GM12878 (cell line): Measurements from ENCODE around the gene VCAN. TPM values are rescaled to one million over a fixed set of nuclear protein-coding genes. Genes with fewer than 3 reads are reported as not detected.

ENCODE experiments used
- ATAC-seq: fragments of 200-7000 bp; cut with Tn5 transposase; 3 replicates; pipeline ENCODE4 v1.9.1; 2020; ENCODE audit warnings: mild to moderate bottlenecking, moderate library complexity
- BruUV-seq: library from RNA; stranded (reverse); fragments of 400-500 nt; replicated peaks from 2 replicates; lab custom pipeline; 2021; lab: Mats Ljungman, UMichigan
- CTCF ChIA-PET: fragments of 300-600 bp; sonication (Branson Sonifier 250); formaldehyde crosslinking; extraction: SDS; loops from one replicate; lab custom pipeline; 2021; ENCODE audit warnings: inconsistent platforms; lab: Yijun Ruan, JAX
- POLR2A ChIA-PET: fragments of 350-600 bp; formaldehyde crosslinking; extraction: SDS; loops from one replicate; lab custom pipeline; 2021; ENCODE audit warnings: inconsistent platforms; lab: Charles Lee
- RAD21 ChIA-PET: fragments of 300-600 bp; sonication (Branson Sonifier 250); formaldehyde crosslinking; loops from one replicate; lab custom pipeline; 2023; ENCODE audit warnings: antibody characterized with exemption; ENCODE audit not compliant: unreplicated experiment; lab: Charles Lee
- SMC1A ChIA-PET: fragments of 300-600 bp; sonication (Branson Sonifier 250); formaldehyde crosslinking; loops from one replicate; lab custom pipeline; 2023; ENCODE audit not compliant: unreplicated experiment, uncharacterized antibody; lab: Charles Lee
- DNase-seq: peaks from one replicate; pipeline ENCODE4 v3.0.0-alpha.2; 2011; ENCODE audit warnings: low read depth, low spot score
- FAIRE-seq: peaks from 3 replicates; lab custom pipeline; 2011; peaks lifted over from hg19 to GRCh38; lab: Jason Lieb, UNC
- H2AFZ ChIP-seq: 2 replicates; pipeline ENCODE4 v1.6.0; 2011; ENCODE audit warnings: low read depth, low read length, control low read depth; ENCODE audit not compliant: control insufficient read depth
- H3K27ac ChIP-seq: 2 replicates; pipeline ENCODE4 v1.5.1; 2011; ENCODE audit warnings: control low read depth; ENCODE audit not compliant: control insufficient read depth, insufficient read depth
- H3K27me3 ChIP-seq, 2 experiments: replicated peaks in 1 of 2; 2 replicates each; pipeline versions ENCODE4 v1.6.0 to v1.6.1; 2011; ENCODE audit warnings: low read length in 1 of 2; ENCODE audit not compliant: control insufficient read depth in 2 of 2, insufficient read depth in 2 of 2
- H3K36me3 ChIP-seq, 2 experiments: 2 replicates each; pipeline ENCODE4 v1.5.1; 2011; ENCODE audit warnings: low read length in 1 of 2; ENCODE audit not compliant: control insufficient read depth in 2 of 2, insufficient read depth in 2 of 2
- H3K4me1 ChIP-seq: 2 replicates; pipeline ENCODE4 v1.6.1; 2011; ENCODE audit warnings: mild to moderate bottlenecking, low read length, moderate library complexity, mixed read lengths; ENCODE audit not compliant: control insufficient read depth, insufficient read depth
- H3K4me2 ChIP-seq: 2 replicates; pipeline ENCODE4 v1.6.0; 2011; ENCODE audit warnings: control low read depth; ENCODE audit not compliant: control insufficient read depth, insufficient read depth
- H3K4me3 ChIP-seq: fragments of 200-600 bp; sonication (generic); 2 replicates; pipeline ENCODE4 v1.5.1; 2016
- H3K79me2 ChIP-seq: 2 replicates; pipeline ENCODE4 v1.6.0; 2011; ENCODE audit warnings: low read length; ENCODE audit not compliant: control insufficient read depth, insufficient read depth
- H3K9ac ChIP-seq: 2 replicates; pipeline ENCODE4 v1.8.0; 2011; ENCODE audit warnings: low read length, control low read depth, mixed read lengths; ENCODE audit not compliant: control insufficient read depth, insufficient read depth
- H3K9me3 ChIP-seq: replicated peaks from 3 replicates; pipeline ENCODE4 v1.5.1; 2011; ENCODE audit warnings: mild to moderate bottlenecking, low read length; ENCODE audit not compliant: control insufficient read depth, insufficient read depth
- H4K20me1 ChIP-seq: 2 replicates; pipeline ENCODE4 v1.6.0; 2011; ENCODE audit not compliant: control insufficient read depth, insufficient read depth
- CBX3 ChIP-seq: fragments of 200-600 bp; sonication (generic); IDR thresholded peaks from 2 replicates; pipeline ENCODE4 v1.6.1; 2016; ENCODE audit warnings: low read depth, borderline replicate concordance
- DPF2 ChIP-seq: fragments of 450-650 bp; IDR thresholded peaks from 2 replicates; pipeline ENCODE4 v1.6.1; 2017; ENCODE audit warnings: mild to moderate bottlenecking
- ETV6 ChIP-seq, 2 experiments: fragments of 450-650 bp in 1 of 2; IDR thresholded peaks in 1 of 2; conservative IDR thresholded peaks in 1 of 2; 2 replicates each; pipeline ENCODE4 v1.6.1; 2014; ENCODE audit warnings: antibody characterized with exemption in 1 of 2, borderline replicate concordance in 1 of 2, low read depth in 1 of 2, mild to moderate bottlenecking in 1 of 2, moderate library complexity in 1 of 2
- IRF5 ChIP-seq: fragments of 450-650 bp; IDR thresholded peaks from 2 replicates; pipeline ENCODE4 v1.6.1; 2017; ENCODE audit warnings: borderline replicate concordance
- MEF2A ChIP-seq: IDR thresholded peaks from 2 replicates; pipeline ENCODE4 v1.6.1; 2011; ENCODE audit warnings: low read depth, mild to moderate bottlenecking, low read length, moderate library complexity; ENCODE audit not compliant: insufficient read depth
- MXI1 ChIP-seq: fragments of 150-350 bp; IDR thresholded peaks from 2 replicates; pipeline ENCODE4 v1.6.1; 2011; ENCODE audit warnings: low read depth, mild to moderate bottlenecking, inconsistent platforms, low read length, improper control_type of control experiment
- NFYB ChIP-seq: IDR thresholded peaks from 2 replicates; pipeline ENCODE4 v1.6.1; 2011; ENCODE audit warnings: low read depth, mild to moderate bottlenecking, low read length, improper control_type of control experiment, moderate library complexity; ENCODE audit not compliant: insufficient read depth
- RAD21 ChIP-seq: IDR thresholded peaks from 2 replicates; pipeline ENCODE4 v1.6.1; 2011; ENCODE audit warnings: mild to moderate bottlenecking, low read depth, low read length, moderate library complexity; ENCODE audit not compliant: insufficient read depth
- REST ChIP-seq: IDR thresholded peaks from 2 replicates; pipeline ENCODE4 v1.6.1; 2012; ENCODE audit warnings: mild to moderate bottlenecking, low read depth, low read length
- WGBS: methylation state at CpG from one replicate; pipeline ENCODE4 v1.1.6; 2016; ENCODE audit warnings: low lambda C conversion rate; ENCODE audit not compliant: insufficient replicate concordance, insufficient coverage; ENCODE audit errors: missing lambda C conversion rate; 5-methylcytosine and 5-hydroxymethylcytosine counted together
- in situ Hi-C: fragments of 300-500 bp; cut with MboI; formaldehyde crosslinking; loops from 9 replicates; pipeline ENCODE4 v1.14.3; 2018; ENCODE audit warnings: mixed read lengths
- intact Hi-C: fragments of 100-400 bp; cut with micrococcal nuclease; formaldehyde crosslinking; loops from one replicate; pipeline ENCODE4 v1.14.2; 2022; ENCODE audit not compliant: unreplicated experiment
- polyA plus RNA-seq, 11 experiments: library from polyadenylated mRNA; depleted of rRNA in 4 of 11; unstranded in 6 of 11; stranded (reverse) in 5 of 11; fragments of >200 nt; fragmentation: Nextera tagmentation in 4 of 11; fragmentation: Illumina TruSeq in 1 of 11; extraction: Ambion mirVana in 4 of 11; extraction: Trizol in 1 of 11; gene quantifications; 1 replicate in 1 of 11; 2 replicates in 10 of 11; pipeline versions ENCODE4 v1.2.1 to v1.2.3, GENCODE V29; 2011 to 2016; ENCODE audit warnings: inconsistent platforms in 2 of 11, missing spikeins in 2 of 11, low read depth in 1 of 11
- total RNA-seq, 4 experiments: library from RNA; depleted of rRNA in 3 of 4; stranded (reverse); fragments of >200 nt in 3 of 4; fragmentation: Illumina TruSeq in 1 of 4; extraction: Trizol in 1 of 4; gene quantifications; 2 replicates each; pipeline versions ENCODE4 v1.2.1 to v1.2.3, GENCODE V29; 2013 to 2021
- TF ChIP-seq, protein P1 (sequence below): IDR thresholded peaks from 2 replicates; pipeline ENCODE4 v1.6.1; 2012; ENCODE audit warnings: low read length, inconsistent platforms
- TF ChIP-seq, protein P2 (sequence below): fragments of 450-650 bp; IDR thresholded peaks from 2 replicates; pipeline ENCODE4 v1.6.1; 2017; ENCODE audit warnings: mild to moderate bottlenecking, moderate library complexity

The VCAN gene
- total and polyA plus RNA-seq, 10 of the 15 experiments (the other 5 are each of a cell fraction or from before 2014, with no cell fraction given) = 1.2 to 15.2 (median 4.5) TPM

GRCh38 chr5:83464261-83464660 lies 7.3 kb upstream of the VCAN start:
- Histone ChIP-seq H3K27ac (no peak overlapping the region), H2AFZ (no peak overlapping the region), H3K4me1 (no peaks in the 10 kb centered on the region), H3K4me2 (no peak overlapping the region), H3K9ac (no peak overlapping the region), H3K36me3 (no peaks in the 10 kb centered on the region), H3K4me3 (no peak overlapping the region), H3K79me2 (no peaks in the 10 kb centered on the region), H3K27me3 (peaks cover 0 to 2% of the 10 kb centered on the region in 2 experiments; a peak in 1 of 4 replicates), H4K20me1 (no peaks in the 10 kb centered on the region), H3K9me3 (no peaks in the 10 kb centered on the region)
- ChIA-PET CTCF (interaction anchor here (1.0 kb wide), 1 partner anchor 59 kb away, joined by 4 read pairs; no protein-coding TSS in a partner anchor), POLR2A (no interaction called here), SMC1A (no interaction called here), RAD21 (no interaction called here)
- no peak for ATAC-seq
- in situ Hi-C loops = no loop called here
- intact Hi-C loops = no loop called here
- no TSS peak for BruUV-seq
- DNase-seq = no peak
- no peak for FAIRE-seq
- 13% methylated on average over 3 of the region's 3 CpGs for WGBS
- no peak for TF ChIP-seq MEF2A
- TF ChIP-seq RAD21 = no peak
- TF ChIP-seq ETV6 (conservative IDR thresholded peaks at IDR 0.05 in 1 of 2, IDR thresholded peaks at IDR 0.05 in 1 of 2; ENCODE audit: borderline replicate concordance in 1 of 2, low read depth in 1 of 2) = no peak
- TF ChIP-seq NFYB = no peak
- TF ChIP-seq REST = no peak
- no peak for TF ChIP-seq DPF2
- TF ChIP-seq, protein P1, sequence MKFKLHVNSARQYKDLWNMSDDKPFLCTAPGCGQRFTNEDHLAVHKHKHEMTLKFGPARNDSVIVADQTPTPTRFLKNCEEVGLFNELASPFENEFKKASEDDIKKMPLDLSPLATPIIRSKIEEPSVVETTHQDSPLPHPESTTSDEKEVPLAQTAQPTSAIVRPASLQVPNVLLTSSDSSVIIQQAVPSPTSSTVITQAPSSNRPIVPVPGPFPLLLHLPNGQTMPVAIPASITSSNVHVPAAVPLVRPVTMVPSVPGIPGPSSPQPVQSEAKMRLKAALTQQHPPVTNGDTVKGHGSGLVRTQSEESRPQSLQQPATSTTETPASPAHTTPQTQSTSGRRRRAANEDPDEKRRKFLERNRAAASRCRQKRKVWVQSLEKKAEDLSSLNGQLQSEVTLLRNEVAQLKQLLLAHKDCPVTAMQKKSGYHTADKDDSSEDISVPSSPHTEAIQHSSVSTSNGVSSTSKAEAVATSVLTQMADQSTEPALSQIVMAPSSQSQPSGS = no peak
- TF ChIP-seq MXI1 = no peak
- TF ChIP-seq, protein P2, sequence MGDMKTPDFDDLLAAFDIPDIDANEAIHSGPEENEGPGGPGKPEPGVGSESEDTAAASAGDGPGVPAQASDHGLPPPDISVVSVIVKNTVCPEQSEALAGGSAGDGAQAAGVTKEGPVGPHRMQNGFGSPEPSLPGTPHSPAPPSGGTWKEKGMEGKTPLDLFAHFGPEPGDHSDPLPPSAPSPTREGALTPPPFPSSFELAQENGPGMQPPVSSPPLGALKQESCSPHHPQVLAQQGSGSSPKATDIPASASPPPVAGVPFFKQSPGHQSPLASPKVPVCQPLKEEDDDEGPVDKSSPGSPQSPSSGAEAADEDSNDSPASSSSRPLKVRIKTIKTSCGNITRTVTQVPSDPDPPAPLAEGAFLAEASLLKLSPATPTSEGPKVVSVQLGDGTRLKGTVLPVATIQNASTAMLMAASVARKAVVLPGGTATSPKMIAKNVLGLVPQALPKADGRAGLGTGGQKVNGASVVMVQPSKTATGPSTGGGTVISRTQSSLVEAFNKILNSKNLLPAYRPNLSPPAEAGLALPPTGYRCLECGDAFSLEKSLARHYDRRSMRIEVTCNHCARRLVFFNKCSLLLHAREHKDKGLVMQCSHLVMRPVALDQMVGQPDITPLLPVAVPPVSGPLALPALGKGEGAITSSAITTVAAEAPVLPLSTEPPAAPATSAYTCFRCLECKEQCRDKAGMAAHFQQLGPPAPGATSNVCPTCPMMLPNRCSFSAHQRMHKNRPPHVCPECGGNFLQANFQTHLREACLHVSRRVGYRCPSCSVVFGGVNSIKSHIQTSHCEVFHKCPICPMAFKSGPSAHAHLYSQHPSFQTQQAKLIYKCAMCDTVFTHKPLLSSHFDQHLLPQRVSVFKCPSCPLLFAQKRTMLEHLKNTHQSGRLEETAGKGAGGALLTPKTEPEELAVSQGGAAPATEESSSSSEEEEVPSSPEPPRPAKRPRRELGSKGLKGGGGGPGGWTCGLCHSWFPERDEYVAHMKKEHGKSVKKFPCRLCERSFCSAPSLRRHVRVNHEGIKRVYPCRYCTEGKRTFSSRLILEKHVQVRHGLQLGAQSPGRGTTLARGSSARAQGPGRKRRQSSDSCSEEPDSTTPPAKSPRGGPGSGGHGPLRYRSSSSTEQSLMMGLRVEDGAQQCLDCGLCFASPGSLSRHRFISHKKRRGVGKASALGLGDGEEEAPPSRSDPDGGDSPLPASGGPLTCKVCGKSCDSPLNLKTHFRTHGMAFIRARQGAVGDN = no peak
- TF ChIP-seq IRF5 = no peak
- TF ChIP-seq CBX3 = no peak
